ENCODE results near the gene ZSCAN22.
A peak's percentile ranks its signal among the peaks of the same experiment; 100 is the strongest.
"Not testable (repeated sequence)": the region's sequence is repeated elsewhere in the genome, so short reads cannot be mapped to it uniquely, and the experiment has no call there.

ZSCAN22 gene

DNA sequence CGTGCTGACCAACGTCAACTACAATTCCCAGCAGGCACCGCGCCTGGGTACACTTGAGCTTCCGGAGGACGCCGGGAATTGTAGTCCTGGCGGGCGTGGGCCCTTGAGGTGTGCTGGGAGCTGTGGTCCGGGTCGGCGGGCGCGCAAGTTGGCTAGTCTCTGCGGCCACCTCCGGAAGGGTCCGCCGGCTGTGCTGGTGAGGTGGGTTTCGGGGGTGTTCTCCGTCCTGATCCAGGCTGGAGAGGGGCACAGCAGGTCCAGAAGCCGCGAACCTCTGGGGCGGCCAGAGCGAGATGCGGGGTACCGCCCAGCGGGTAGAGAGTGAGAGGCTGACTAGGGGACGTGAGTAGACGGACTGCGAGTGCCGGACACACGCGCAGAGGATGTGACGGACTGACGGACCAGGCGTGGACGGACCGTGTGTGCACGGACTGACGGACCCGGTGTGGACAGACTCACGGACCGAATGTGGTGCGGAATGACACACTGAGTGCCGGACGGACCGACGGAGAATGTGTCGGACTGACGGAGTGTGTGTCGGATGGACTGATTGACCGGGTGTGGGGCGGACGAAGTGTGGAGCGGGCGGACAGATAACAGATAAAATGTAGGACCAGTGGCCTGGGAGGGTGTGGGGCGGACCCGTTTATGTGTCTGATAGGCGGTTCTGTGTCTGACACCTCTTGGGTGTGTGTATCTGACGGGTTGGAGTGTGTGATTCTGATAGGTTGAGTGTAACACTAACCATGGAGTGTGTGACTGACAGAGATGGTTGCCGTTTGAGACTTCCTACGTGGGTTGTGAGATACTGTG, at the start of gene ZSCAN22:
TSS of gene ZSCAN22 (plus strand) at position 81 of the 813 bp plus-strand sequence. CDS start 7,809 bp downstream, outside the sequence.
- DNase-seq: peak; percentile 98

DNA sequence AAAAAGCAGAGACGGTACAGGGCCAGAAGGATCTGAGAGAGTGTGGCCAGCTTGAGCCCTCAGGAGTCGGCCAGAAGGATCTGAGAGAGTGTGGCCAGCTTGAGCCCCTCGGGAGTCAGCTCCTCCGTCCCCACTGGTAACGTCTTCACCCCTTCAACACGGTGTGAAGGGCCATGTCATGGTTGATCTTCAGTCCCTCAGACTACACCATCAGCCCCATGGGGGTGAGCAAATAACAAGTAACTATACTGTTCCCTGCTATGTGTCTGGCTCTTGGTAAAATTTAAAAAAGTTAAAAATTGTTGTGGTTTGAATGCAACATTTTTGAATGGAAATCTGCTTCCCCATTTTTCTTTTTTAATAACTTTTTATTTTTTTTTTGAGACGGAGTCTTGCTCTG, 49.6 kb upstream of the ZSCAN22 start:
- no peak for DNase-seq

DNA sequence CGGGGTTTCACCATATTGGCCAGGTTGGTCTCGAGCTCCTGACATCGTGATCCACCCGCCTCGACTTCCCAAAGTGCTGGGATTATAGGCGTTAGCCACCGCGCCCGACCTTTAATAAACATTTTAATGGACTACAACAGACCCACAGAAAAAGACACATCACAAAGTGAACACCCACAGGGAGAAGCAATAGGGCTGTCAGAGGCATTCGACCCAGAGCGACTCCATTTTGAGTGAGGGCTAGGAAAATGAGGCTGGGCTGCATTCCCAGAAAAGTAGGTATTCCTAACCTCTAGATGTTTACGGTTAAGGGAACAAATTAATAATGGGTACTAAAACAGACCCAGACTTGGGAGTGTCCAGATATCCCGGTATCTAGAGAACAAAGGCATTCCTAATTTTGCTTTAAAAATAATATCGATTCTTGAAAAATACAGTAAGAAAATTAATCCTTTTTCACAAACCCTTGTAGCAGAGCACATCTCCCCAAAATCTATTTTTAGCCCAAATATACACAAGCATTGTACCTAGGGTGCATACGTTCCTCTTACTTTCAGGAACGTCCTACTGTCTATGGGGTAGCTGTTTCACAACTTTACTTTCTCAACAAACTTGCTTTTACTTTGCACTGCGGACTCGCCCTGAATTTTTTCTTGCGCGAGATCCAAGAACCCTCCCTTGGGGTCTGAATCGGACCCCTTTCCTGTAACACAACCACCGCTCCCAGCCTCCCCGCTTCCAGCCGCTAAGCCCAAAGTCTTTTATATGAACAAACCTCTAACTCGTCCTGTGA, 48.9 kb upstream of the ZSCAN22 start:
- DNase-seq: no peak

DNA sequence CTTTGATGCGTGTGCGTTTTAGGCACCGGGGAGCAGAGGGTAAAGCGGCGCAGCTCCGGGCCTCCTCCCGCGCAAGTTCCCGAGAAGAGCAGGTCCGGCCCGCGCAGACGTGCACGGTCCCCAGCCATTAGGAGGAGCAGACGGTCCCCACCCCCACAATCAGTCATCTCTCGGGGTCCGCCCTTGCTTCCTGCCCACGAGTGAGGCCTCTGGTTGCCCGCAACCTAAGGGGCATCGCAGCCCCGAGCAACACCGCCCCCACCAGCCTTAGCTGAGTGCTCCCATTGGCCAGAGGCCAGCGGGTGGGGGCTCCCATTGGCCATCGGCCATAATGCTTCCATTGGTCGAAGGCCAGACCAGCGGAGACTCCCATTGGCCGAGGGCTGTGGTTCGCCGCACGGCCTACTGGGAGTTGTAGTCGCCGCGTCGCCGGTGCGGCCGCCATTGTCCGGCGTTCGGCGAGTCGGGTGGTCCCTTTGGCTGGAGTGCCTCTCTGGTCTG, 48.2 kb upstream of the ZSCAN22 start, which contains the start of gene ZNF8:
TSS of gene ZNF8 (plus strand) at position 415 of the 501 bp plus-strand sequence. CDS start 127 bp downstream, outside the sequence.
- DNase-seq: peak; percentile 100

DNA sequence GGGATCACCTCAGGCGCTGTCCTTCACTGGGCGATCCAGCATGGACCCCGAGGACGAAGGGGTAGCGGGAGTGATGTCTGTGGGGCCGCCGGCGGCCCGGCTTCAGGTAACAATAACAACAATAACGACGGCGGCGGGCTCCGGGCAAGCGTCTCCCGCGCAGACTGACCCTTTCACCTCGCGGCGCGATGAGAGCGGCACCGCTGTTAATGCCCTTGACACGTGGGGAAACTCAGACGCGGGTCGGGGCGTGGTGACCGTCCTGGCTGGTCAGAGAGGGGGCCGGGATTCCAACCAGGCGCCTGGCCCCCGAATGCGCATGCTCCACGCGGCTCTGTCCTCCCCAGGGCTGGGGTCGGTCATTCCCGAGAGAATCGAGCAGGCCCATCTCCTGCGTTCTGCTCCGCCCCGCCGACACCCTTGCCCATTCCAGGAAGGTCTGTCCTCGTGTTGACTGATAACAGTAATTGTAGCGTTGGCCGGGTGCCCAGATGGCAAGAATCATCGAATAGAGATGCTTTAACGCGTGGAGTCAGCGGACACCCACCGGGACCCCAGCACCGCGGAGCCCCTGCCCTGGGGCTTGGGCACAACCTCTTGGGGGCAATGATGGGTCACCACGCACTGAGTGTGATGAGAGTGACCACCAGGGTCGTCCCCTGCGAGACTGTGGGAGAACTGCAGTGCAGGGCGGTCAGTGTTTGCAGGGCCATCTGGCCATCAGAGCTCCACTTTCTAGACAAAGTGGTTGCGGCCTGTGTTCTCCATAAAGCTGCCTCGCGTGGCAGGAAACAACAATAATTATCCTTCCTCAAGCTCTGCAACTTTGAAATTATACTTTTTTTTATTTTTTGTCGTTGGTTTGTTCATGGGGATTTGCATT, 47.5 kb upstream of the ZSCAN22 start:
- peak; percentile 94 for DNase-seq

DNA sequence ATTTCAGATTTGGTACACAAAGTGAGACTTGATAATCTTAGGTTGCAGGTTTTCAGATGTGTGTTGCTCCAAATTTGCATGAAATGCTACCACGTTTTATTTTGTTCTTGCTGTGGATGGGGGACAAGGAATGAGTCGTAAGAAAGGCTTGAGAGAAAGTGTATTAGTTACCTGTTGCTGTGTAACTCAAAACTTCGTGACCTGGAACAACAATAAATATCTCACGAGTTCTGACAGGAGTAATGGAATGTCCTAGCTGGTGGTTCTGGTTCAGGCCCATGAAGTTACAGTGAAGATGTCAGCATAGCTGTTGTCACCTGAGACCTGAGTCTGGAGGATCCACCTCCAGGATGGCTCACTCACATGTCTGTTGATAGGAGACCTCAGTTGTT, 46.9 kb upstream of the ZSCAN22 start:
- DNase-seq: no peak

DNA sequence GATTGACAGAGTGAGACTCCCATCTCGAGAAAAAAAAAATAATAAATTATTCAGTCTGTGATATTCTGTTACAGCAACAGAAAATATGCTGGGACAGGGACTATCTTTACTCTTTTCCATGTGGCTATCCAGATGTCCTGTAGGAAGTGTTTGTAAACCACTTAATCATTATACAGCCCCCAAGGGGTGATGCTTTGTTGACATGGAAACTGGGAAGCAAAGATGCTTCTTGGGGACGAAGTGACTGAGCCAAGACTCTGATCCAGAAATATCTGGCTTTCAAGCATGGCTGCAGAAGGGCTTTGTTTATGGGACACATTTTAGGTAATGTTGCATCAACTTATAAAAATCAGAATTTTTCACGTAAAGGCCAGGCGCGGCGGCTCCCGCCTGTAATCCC, 42.6 kb upstream of the ZSCAN22 start:
- no peak for DNase-seq

DNA sequence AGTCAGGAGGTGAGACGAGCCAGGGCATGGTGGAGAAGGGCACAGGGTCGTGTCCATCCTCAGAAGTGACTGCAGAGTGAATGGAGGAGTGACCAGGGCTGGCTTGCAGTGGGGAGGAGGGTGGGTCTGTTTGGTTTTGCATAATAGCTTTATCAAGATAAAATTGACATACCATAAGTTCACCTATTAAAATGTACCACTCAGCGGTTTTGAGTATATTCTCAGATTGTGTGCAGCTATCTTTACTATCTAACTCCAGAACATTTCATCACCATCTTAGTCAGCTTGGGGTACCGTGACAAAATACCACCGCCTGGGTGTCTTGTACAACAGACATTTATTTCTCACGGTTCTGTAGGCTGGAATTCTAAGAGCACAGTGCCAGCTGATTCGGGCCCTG, 34.9 kb upstream of the ZSCAN22 start:
- DNase-seq: no peak

DNA sequence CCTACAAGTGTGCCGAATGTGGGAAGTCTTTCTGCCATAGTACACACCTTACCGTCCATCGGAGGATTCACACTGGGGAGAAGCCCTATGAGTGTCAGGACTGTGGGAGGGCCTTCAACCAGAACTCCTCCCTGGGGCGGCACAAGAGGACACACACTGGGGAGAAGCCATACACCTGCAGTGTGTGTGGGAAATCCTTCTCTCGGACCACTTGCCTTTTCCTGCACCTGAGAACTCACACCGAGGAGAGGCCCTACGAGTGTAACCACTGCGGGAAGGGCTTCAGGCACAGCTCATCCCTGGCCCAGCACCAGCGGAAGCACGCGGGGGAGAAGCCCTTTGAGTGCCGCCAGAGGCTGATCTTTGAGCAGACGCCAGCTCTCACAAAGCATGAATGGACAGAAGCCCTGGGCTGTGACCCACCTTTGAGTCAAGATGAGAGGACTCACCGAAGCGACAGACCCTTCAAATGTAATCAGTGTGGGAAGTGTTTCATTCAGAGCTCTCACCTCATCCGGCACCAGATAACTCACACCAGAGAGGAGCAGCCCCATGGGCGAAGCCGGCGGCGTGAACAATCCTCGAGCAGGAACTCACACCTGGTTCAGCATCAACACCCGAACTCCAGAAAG, 31.9 kb upstream of the ZSCAN22 start:
- DNase-seq: no peak

DNA sequence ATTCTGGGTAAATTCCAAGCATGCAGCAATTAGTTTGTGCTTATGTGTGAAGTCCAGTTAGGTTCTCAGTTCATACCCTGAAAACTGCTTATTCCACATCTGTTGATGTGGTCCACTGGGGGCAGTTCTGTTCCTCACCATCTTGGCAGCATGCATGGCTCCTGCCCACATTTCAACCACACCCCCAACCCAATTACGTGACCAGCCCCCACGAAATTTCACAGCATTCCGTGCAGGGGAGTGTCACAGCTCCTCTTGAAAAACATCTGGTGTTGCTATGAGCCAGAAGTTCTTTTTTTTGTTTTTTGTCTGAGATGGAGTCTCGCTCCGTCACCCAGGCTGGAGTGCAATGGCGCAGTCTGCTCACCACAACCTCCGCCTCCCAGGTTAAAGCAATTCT, 30.7 kb upstream of the ZSCAN22 start:
- DNase-seq: no peak

DNA sequence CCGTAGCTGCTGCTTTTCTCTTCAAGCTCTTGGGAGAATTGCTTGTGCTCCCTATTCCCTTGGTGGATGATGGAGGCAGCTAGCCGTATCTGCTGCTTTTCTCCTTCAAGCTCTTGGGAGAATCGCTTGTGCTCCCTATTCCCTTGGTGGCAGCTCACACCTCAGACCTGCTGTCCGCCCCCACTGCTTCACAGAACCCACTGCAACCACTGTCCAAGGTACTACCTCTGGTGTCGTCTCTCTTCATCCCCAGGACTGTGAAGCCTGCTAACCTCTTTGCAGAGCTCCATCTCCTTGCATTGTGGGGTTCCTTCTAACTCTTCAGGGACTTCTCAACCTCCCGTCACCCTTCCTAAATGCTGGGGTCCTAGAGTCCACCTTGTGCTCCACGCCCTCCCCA, 26.2 kb upstream of the ZSCAN22 start:
- no peak for DNase-seq

DNA sequence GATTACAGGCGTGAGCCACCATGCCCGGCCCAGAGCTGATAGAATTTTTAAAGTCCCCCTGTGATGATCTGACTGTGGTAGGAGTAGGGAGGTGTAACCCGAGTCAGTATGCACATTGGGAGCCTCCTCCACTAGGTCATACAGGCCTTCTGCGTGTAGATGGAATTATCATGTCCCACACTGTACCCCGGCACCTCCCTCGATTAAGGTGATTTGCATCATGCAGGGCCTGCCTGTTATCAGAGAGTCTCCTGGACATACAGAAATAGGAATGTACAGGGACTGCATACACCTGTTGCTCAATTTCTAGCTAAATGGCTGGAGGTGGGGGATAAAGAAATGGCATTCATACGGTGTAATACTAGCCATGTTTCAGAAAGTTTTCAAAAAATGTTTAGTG, 22.5 kb upstream of the ZSCAN22 start:
- peak; percentile 44 for DNase-seq

DNA sequence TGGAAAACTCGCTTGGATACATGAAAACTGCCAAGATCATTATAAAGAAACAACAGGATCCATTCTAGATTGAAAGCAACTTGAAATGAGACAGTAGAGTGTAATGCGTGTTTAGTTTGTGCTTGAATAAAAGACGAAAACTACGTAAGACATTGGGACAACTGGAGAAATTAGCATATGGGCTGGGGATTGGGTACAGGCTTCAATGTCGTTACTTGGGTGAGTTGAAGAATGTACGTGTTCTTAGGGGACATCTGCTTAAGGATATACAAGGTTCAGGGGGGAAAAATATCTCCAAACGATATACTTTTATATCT, 22.1 kb upstream of the ZSCAN22 start:
- DNase-seq: no peak

DNA sequence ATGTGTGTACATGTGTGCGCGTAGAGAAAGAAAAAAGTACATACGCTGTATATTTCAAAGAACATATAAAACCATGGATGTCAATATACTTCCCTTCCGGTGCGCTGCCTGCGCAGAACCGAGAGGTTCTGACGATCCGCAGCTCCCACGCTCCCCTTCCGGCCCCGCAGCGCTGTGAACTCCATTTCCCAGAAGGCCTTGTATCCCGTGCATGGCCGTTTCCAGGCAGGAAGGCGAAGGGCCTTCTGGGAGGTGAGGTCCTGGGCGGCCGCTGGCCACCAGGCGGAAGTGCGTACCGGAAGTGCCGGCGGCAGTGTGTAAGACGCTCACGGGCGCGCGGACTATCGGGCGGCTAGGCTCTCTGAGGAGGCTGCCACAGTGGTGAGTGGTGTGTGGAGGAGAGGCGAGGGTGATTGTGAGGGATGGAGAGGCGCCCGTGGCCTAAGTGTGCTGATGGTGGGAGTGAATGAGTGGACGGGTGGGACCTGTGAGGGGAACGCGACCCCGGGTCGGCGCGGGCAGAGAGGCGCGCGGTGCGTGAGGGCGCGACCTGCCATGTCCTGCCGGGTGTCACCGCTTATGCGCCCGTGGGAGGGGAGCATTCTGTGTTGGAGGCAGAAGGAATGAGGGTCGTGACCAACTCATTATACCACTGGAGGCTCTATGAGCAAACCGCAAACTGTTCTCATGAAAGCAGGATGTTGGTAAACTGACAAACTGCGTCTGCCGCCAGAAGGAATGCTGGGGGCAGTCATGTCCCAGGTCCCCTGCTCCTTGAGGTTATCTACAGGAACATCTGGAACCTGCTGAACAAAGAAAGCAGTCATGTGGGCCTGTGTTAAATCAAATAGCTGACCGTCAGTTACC, 21.5 kb upstream of the ZSCAN22 start, which contains the start of gene ERVK3-1:
TSS of gene ERVK3-1 (plus strand) at position 313 of the 867 bp plus-strand sequence. CDS start 6,792 bp downstream, outside the sequence.
- peak; percentile 100 for DNase-seq

DNA sequence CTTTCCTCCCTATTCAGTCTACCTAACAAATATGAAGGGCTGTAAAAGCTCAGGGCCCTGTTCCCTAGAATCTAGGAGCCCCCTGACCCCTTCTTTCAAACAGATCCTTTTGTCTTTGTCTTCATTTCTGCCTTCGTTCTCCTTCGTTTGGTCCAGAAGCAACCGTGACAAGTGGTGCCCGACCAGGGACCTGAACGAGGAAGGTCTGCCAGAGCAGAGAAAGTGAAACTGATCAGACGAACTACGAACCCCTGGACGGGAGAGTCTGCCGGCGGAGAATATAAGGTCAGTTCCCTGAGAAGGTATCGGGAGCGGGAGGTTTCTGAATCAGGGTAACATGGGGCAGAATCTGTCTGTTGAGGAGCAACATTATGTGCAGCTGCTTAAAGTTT, 20.9 kb upstream of the ZSCAN22 start:
- DNase-seq: peak; percentile 84

DNA sequence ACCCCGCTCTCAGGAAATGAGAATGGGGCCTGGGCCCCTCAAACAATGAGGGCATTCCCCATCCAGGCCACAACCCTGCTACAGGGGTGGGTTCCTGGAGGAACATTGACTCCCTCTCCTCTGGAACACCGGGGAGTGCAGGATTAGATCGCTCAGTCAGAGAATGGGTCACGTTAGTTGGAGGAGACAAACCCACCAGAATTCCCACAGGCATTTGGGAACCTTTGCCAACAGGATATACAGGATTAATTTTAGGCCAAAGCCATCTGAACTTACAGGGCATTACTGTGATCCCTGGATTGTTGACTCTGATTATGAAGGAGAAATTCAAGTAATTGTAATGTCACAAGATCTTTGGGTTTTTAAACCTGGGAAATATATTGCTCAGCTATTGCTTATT, 19.1 kb upstream of the ZSCAN22 start:
- no peak for DNase-seq

DNA sequence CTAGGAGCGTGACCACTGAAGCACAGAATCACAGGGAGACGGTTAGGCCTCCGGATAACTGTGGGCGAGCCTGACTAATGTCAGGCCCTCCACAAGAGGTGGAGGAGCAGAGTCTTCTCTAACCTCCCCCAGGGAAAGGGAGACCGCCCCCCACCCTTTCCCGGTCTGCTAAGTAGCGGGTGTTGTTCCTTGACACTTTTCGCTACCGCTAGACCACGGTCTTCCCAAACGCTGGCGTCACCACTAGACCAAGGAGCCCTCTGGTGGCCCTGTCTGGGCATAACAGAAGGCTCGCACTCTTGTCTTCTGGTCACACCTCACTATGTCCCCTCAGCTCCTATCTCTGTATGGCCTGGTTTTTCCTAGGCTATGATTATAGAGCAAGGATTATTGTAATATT, 16.1 kb upstream of the ZSCAN22 start:
- not testable (repeated sequence) for DNase-seq

DNA sequence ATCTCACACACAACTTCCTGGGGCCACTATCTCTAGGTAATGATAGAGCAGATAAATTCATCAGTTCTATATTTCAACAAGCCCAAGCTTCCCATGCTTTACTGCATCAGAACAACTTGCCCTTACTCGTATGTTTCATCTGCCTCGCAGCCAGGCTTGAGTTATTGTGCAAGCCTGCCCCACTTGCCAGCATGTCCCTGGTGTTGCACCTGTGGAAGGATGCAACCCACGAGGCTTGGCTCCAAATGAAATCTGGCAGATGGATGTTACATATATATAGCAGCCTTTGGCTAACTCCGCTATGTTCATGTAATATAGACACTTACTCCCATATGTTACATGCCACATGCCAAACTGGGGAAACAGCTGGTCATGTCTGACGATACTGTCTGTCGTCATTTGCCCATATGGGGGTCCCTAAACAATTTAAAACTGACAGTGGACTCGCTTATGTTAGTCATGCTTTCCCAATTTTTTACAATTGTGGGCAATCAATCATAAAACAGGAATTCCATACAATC, 15.4 kb upstream of the ZSCAN22 start:
- DNase-seq: no peak

DNA sequence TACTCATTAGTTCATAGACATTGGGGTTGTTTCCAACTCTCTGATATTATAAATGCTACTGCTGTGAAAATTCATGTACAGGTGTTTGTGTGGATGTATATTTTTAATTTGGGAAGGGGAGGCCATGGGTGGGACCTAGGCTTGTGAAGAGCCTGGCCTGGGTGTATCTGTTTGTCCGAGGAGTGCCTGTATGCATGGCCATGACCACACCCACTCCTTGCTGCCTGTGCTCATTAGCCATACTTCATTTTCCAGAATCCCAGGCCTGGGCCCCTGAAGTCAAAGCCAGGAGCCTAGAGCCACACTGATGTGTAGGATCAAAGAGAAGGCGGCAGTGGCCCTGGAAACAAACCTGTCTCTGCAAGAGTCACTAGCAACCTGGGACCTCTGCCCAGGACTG, 11.2 kb upstream of the ZSCAN22 start:
- no peak for DNase-seq

DNA sequence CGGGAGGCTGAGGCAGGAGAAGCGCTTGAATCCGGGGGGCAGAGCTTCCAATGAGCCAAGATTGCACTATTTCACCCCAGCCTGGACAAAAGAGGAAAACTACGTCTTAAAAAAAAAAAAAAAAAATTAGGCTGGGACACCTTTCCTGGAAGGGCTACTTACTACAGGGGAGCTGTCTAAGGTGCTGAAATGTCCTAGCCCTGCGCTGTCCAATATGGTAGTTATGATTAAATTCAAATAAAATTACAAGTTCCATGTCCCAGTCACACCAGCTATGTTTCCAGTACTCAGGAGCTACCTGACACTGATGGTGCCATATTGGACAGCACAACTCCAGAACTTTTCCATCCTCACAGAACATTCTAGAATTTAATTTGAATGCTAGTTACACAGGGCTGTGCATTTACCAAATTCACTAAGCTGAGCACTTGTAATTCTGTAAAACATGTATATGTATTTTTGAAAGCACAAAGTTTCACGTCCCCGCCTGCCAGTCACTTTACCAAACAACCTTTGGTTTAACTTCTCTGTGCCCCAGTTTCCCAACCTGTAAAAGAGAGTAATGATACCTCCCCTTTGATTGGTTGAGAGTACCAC, 9.2 kb upstream of the ZSCAN22 start:
- DNase-seq: peak; percentile 72

DNA sequence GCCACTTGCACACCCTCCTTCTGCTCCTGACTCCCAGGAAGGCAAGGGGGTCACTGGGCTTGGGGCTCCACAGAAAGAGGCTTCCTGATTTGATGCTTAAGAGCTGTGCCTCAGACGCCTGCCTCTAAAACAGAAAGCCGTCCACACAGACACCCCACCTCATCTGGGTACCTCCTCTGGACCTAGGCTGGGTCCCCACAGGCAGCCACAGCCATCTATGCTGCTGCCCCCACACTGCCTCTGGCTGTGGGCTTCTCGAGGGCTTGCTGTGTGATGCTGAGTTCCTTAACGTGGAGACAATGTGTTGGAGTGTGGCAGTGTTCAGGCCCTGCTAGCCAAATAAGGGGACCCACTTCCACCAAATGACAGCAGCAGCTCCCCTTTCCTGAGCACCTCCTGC, 8.5 kb upstream of the ZSCAN22 start:
- DNase-seq: no peak
